Right atrium auricular region (tissue), 2 donors: ENCODE results near the gene CEACAM6. TPM values are rescaled to one million over a fixed set of nuclear protein-coding genes. Genes with fewer than 3 reads are reported as not detected.
A peak's percentile ranks its signal among the peaks of the same experiment; 100 is the strongest.

Source experiments
- DNase-seq: peaks from one replicate; pipeline ENCODE4 v3.0.0-alpha.2; 2019; ENCODE audit warnings: low spot score
- H3K27ac ChIP-seq, 2 donors: fragments of 200-600 bp; sonication (generic); 1 replicate in 1 of 2; 2 replicates in 1 of 2; pipeline ENCODE4 v1.5.1; 2016 to 2019
- H3K27me3 ChIP-seq, 2 donors: fragments of 200-600 bp; sonication (generic); one replicate each; pipeline versions ENCODE4 v1.5.1 to v1.6.0; 2017 to 2019
- H3K36me3 ChIP-seq: fragments of 200-600 bp; sonication (generic); one replicate; pipeline ENCODE4 v1.5.1; 2016
- H3K4me1 ChIP-seq, 2 donors: fragments of 200-600 bp; sonication (generic); one replicate each; pipeline versions ENCODE4 v1.5.1 to v1.6.0; 2017 to 2019
- H3K4me3 ChIP-seq, 2 donors: fragments of 200-600 bp; sonication (generic); 1 replicate in 1 of 2; 2 replicates in 1 of 2; pipeline ENCODE4 v1.5.1; 2017 to 2019; ENCODE audit warnings: mild to moderate bottlenecking in 1 of 2, moderate library complexity in 1 of 2
- H3K9me3 ChIP-seq, 2 donors: fragments of 200-600 bp; sonication (generic); one replicate each; pipeline ENCODE4 v1.5.1; 2019
- total RNA-seq, 2 donors: library from RNA; depleted of rRNA; stranded (reverse); fragments of >200 nt; gene quantifications; one replicate each; pipeline ENCODE4 v1.1.0, GENCODE V29; 2016
- TF ChIP-seq, protein P1 (sequence below), 2 donors: fragments of 200-600 bp; sonication (generic); IDR thresholded peaks; one replicate each; pipeline ENCODE4 v1.5.1; 2019; ENCODE audit warnings: antibody characterized with exemption in 2 of 2

CEACAM6 gene
- total RNA-seq, 2 donors from 2014 or later: not detected

DNA sequence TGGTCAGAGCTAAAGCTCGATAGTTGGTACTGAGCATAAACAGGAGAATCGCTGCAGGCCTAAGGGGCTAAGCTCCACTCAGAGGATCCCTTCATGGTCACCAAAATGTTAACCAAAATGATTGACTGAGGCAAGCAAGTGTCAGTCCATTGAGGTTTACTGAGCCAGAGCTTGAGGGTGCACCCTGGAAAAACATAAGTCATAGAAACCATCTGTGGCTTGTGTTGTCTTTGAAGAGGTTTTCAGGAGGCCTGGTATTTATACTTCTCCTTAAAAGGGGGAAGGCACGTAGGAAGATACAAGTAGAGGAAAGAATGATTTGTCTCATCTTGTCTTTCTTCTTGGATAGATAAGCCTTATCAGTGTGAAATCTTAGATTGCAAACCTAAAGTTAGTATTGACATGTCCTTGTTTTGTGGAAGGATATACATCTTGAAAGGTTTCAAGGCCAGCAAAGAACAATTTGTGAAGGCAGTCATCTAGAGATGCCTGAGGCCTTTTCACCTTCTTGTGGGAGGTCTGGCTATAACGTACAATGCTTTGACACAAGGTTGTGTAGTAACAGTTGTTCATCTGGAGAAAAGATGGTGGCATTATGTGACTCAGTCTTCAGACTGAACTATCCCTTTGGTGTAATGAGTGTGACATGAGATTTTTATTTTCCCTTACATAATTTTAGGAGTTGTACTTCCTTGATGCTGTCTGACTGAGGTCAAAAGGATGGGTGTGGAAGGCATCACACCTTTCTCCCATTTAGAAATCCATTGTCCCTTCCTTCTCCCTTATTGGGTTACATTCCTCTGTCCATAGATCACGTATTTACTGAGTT lies 14.7 kb upstream of the CEACAM6 start:
- TF ChIP-seq, protein P1, sequence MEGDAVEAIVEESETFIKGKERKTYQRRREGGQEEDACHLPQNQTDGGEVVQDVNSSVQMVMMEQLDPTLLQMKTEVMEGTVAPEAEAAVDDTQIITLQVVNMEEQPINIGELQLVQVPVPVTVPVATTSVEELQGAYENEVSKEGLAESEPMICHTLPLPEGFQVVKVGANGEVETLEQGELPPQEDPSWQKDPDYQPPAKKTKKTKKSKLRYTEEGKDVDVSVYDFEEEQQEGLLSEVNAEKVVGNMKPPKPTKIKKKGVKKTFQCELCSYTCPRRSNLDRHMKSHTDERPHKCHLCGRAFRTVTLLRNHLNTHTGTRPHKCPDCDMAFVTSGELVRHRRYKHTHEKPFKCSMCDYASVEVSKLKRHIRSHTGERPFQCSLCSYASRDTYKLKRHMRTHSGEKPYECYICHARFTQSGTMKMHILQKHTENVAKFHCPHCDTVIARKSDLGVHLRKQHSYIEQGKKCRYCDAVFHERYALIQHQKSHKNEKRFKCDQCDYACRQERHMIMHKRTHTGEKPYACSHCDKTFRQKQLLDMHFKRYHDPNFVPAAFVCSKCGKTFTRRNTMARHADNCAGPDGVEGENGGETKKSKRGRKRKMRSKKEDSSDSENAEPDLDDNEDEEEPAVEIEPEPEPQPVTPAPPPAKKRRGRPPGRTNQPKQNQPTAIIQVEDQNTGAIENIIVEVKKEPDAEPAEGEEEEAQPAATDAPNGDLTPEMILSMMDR (IDR thresholded peaks at IDR 0.05): no peak
- Histone ChIP-seq H3K4me3 (no peak overlapping the region), H3K27me3 (peaks cover 0 to 3% of the 10 kb centered on the region in 2 donors), H3K9me3 (no peaks in the 10 kb centered on the region), H3K27ac (no peak overlapping the region), H3K4me1 (no peaks in the 10 kb centered on the region), H3K36me3 (no peaks in the 10 kb centered on the region)
- DNase-seq: no peak

DNA sequence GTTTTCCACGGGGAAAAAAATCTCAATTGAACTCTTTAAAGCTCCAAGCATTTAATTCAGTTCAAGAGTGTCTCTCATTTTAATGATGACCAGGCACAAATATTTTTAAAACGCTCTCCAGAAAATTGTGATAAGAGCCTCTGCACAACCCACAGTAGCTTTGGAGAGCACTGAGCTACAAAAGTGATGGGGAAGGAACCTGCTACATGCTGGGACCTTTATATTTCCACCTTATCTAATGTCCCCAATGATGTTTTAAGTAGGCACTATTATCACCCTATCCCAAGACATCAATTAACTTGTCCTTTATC lies 14.1 kb upstream of the CEACAM6 start:
- DNase-seq: no peak
- peaks cover 0 to 5% of the 10 kb centered on the region in 2 donors for H3K27me3 ChIP-seq
- TF ChIP-seq, protein P1 (IDR thresholded peaks at IDR 0.05): no peak
- no peaks in the 10 kb centered on the region for H3K9me3 ChIP-seq
- H3K4me1 ChIP-seq: no peaks in the 10 kb centered on the region
- H3K4me3 ChIP-seq: no peak overlapping the region
- H3K27ac ChIP-seq: no peak overlapping the region
- H3K36me3 ChIP-seq: no peaks in the 10 kb centered on the region

DNA sequence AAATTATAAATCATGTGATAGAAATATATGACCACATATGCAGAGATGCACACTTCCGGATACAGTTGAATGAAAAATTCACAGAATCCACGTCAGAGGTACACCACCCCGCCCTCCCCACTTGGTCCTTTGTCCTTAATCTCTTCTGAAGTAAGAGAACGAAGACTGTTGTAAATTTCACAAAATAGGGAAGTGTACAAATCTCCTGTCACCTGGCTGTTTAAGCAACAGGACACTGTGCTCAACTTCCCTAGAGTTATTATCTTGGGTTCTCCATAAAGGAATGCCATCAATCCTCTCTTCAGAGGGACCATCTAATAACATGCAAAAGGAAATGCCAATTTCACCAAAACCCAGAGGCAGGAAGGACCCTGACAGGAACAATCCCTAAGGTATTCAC lies 10.5 kb upstream of the CEACAM6 start:
- DNase-seq: no peak
- Histone ChIP-seq H3K9me3 (no peaks in the 10 kb centered on the region), H3K27me3 (peaks cover 0 to 5% of the 10 kb centered on the region in 2 donors), H3K36me3 (no peaks in the 10 kb centered on the region), H3K4me1 (no peaks in the 10 kb centered on the region), H3K4me3 (no peak overlapping the region), H3K27ac (no peak overlapping the region)
- TF ChIP-seq, protein P1 (IDR thresholded peaks at IDR 0.05): no peak

DNA sequence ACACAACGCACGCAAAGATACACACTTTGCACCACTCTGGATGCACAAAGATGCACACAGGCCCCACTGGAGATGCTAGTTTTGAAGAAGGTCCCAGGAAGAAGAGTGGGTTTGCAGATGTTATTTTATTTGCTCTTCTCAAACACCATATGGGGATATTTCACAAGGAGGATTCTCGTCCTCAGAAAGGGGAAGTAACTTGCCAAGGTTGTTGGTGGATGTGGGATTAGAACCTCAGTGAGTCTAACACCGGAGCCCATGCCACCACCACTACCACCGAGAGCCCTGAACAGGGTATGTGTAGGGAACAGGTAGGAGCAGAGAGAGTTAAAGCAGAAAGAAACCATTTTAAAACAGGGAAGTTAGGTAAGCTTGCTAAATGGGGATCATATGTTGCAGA lies 9.6 kb upstream of the CEACAM6 start:
- Histone ChIP-seq H3K27me3 (peaks cover 0 to 5% of the 10 kb centered on the region in 2 donors), H3K36me3 (no peaks in the 10 kb centered on the region), H3K9me3 (no peaks in the 10 kb centered on the region), H3K4me1 (no peaks in the 10 kb centered on the region), H3K27ac (no peak overlapping the region), H3K4me3 (no peak overlapping the region)
- DNase-seq: no peak
- TF ChIP-seq, protein P1 (IDR thresholded peaks at IDR 0.05): no peak

DNA sequence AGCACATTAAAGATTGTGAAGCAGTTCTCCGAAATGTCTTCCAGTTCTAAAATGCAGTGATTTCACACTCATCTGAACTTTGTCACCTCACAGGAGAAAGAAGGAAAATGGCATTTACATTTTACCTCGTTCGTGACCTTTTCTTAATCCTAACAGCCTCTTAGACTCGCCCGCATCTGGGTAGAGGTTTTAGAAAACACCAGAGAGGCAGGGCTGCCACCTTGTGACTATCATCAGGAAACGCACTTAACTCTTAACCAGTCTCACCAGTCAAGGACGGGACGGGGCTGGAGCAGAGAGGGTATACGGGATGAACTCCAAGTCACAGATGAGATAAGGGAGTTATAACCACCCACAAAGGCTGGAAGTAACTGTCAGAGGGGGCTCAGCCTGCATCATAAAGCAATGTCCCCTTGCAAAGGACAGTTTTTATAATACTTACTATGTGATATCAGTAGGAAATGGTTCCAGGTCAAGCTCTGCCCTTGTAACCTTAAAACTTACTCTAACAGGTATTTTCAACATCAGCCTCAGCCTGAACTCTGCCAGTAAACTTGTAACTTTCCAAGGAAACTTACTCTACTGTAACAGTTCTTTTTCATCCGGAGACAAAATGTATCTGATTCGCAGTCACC lies 8.6 kb upstream of the CEACAM6 start:
- Histone ChIP-seq H3K27me3 (peaks cover 0 to 5% of the 10 kb centered on the region in 2 donors), H3K4me1 (no peaks in the 10 kb centered on the region), H3K9me3 (no peaks in the 10 kb centered on the region), H3K36me3 (no peaks in the 10 kb centered on the region), H3K27ac (no peak overlapping the region), H3K4me3 (no peak overlapping the region)
- TF ChIP-seq, protein P1 (IDR thresholded peaks at IDR 0.05): peak in 1 of 2 donors; percentile 44
- DNase-seq: no peak
